Sciatic nerve (tissue), 2 donors: ENCODE data around the gene ALS2CL. TPM values are rescaled to one million over a fixed set of nuclear protein-coding genes. Genes with fewer than 3 reads are reported as not detected.
A peak's percentile ranks its signal among the peaks of the same experiment; 100 is the strongest.

Experiments used
- ATAC-seq: fragments of 200-7000 bp; cut with Tn5 transposase; one replicate; pipeline ENCODE4 v1.9.1; 2020; ENCODE audit warnings: mild to moderate bottlenecking, moderate library complexity
- DNase-seq: peaks from one replicate; pipeline ENCODE4 v3.0.0-alpha.2; 2020; ENCODE audit warnings: low spot score
- intact Hi-C: fragments of 100-400 bp; cut with DNase I; formaldehyde crosslinking; loops from one replicate; pipeline ENCODE4 v1.14.2; 2022
- total RNA-seq: library from RNA; stranded (reverse); fragmentation: NEBNext Ultra II Directional; extraction: Animal tissue kit (Norgen Biotek cat#: 25700); gene quantifications from one replicate; pipeline ENCODE4 v1.2.1, GENCODE V29; 2021
- donor health status: DM: no; HTN: no; CAD: no.
- donor health status: DM: no; HTN: no; CAD: no.

The ALS2CL gene
- total RNA-seq, 1 donor from 2014 or later: 18.5 TPM

- no peak for DNase-seq
- ATAC-seq: no peak
- intact Hi-C loops: no loop called here
Observed at GRCh38 chr3:46717447-46718231, 24.2 kb upstream of the ALS2CL start, which contains the start of gene PRSS50. TSS of gene PRSS50 (minus strand) at chr3:46717869. CDS start at chr3:46717824, 45 bp downstream.

GRCh38 chr3:46716461-46717441 lies 23.3 kb upstream of the ALS2CL start:
- no peak for ATAC-seq
- intact Hi-C loops: no loop called here
- DNase-seq: no peak

- no peak for ATAC-seq
- intact Hi-C loops: no loop called here
- DNase-seq: no peak
Observed at GRCh38 chr3:46715507-46716175, 22.2 kb upstream of the ALS2CL start.

GRCh38 chr3:46714728-46715506 lies 21.4 kb upstream of the ALS2CL start:
- intact Hi-C loops: no loop called here
- no peak for ATAC-seq
- no peak for DNase-seq

- DNase-seq (peak; percentile 45), ATAC-seq (no peak)
- intact Hi-C loops: no loop called here
Observed at GRCh38 chr3:46713898-46714552, 20.5 kb upstream of the ALS2CL start.

- peak; percentile 23 for DNase-seq
- ATAC-seq: no peak
- intact Hi-C loops: no loop called here
Observed at GRCh38 chr3:46713050-46713897, 19.8 kb upstream of the ALS2CL start.

DNA sequence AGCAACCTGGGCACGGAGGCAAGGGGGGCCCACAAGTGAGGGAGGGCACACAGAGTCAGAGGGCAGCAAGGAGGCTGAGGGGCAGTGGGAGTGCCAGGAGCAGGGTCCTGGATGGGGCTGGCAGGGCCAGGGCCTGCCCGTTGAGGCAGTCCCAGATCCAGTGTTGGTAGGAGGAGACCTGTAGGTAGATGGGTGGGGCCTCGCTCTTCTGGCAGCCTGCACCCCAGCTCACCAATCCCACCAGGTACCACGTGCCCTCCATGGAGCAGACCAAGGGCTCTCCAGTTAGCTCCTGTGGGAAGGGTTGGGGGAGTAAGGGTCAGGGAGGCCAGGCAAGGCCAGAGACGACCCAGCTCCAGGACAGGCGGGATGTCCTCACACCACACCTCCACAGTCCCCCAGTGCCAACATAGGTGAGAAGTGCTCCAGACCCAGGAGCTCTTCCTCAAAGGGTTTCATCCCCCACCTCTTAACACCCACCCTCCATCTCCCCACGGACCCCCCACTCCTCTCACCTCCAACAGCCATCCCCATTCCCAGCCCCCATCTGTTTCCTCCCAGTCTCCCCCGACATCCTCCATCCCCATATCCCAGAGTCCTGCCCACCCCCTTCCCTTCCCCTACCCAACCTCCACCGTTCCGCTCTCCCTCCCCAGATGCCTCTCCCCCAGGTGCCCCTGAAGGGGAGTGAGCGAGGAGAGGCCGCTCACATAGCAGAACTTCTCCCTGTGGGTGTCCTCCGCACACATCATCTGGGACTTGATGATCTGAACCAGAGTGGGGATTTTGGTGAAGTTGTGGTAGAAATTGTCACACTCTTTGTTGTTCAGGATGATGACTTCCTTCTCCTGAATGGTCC lies 18.9 kb upstream of the ALS2CL start:
- intact Hi-C loops: no loop called here
- DNase-seq: peak; percentile 30

GRCh38 chr3:46711760-46712159 lies 18.3 kb upstream of the ALS2CL start:
- no peak for DNase-seq
- ATAC-seq: no peak
- intact Hi-C loops: no loop called here

More for the DNA sequence above, 18.9 kb upstream of the ALS2CL start:
- ATAC-seq: no peak

DNA sequence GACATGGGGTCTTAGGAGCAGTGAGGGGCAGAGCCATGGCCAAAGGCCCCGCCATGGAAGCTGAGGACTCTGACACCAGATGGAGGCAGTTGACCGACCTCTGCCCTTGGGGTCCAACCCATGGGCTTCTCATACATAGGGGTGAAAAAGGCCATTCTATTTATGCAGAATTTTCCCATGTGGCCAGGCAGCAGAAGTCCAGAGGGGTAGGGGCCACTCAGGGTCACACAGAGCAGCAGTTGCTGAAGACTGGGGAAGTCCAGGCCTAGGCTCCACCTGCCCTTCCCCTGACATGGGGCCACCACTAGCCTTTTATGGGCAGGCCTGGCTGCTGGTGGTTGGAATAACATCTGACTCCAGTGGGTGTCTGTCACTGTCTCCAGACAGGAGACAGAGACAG lies 17.8 kb upstream of the ALS2CL start:
- ATAC-seq (no peak), DNase-seq (peak; percentile 17)
- intact Hi-C loops: no loop called here

DNA sequence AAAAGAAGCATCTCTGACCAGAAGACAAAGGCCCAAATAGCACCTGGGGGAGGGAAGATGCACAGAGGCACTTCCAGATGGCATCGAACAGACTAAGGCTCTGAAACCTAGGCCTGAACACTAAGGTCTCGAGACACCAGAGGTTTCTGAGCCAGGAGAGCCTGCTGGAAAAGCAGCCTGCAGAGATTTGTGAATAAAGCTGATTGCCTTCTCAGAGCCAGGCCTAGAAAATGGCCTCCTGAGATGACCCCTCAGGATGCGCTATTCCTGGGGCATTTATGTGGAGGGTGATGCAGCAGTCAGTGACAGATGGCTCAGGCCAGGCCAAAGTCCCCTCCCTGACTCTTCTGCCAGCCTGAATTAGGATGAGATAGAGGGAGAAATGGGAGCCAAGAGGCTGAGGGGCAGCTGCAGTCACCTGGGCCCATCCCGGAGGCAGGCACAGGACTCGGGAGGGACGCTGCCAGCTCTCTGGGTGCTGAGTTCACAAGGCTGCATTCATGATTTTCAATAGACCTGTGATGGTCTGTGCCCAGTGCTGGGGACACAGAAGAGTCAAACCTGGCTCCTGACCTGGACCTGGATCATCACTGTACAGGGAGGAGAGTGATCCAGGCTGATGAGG lies 17.3 kb upstream of the ALS2CL start:
- DNase-seq (peak; percentile 42), ATAC-seq (no peak)
- intact Hi-C loops: no loop called here

DNA sequence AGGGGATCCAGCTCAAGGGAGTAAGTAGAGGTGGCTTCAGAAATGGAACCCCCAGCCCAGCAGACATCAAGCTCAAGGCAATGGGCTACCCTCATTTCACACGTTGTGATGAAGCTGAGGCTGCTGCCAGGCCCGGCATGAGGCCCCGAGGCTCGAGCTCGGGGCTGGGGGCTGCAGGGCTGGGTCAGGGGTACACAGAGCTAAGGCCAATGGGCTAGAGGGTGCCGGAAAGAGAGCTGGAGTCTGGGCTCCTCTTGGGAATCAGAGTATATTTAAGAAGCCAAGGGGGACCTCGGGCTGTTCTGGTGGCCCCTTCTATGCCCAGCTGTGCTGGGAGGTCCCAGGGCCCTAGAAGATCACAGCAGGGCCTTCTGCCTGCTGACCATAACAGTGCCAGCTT lies 16.8 kb upstream of the ALS2CL start:
- peak; percentile 18 for DNase-seq
- intact Hi-C loops: no loop called here
- no peak for ATAC-seq

- ATAC-seq (no peak), DNase-seq (peak; percentile 42)
- intact Hi-C loops: loop anchor here (5.0 kb wide), 1 partner anchor 198 kb away; no protein-coding TSS in a partner anchor
Observed at GRCh38 chr3:46709721-46710120, 16.2 kb upstream of the ALS2CL start.

DNA sequence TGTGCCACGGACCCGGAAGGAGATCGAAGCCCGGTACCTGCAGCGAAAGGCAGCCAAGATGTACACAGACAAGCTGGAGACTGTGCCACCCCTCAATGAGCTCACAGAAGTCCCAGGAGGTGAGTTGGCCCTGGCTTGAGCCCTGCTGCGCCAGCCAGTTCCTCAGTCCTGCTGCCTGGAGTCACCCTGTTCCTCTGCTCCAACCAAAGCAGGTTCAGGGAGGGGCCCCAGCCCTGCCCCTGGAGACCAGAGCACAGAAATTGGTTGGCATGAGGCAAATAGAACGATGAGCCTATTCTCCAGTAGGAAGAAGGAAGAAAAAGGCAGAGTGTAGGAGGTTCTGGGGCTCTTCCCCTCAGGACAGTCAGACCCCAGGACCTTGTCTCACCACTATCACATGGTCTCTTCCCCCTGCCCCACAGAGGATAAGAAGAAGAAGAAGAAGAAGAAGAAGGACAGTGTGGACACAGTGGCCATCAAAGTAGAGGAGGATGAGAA lies 15.7 kb upstream of the ALS2CL start:
- DNase-seq (no peak), ATAC-seq (no peak)
- intact Hi-C loops: loop anchor here (5.0 kb wide), 1 partner anchor 198 kb away; no protein-coding TSS in a partner anchor

DNA sequence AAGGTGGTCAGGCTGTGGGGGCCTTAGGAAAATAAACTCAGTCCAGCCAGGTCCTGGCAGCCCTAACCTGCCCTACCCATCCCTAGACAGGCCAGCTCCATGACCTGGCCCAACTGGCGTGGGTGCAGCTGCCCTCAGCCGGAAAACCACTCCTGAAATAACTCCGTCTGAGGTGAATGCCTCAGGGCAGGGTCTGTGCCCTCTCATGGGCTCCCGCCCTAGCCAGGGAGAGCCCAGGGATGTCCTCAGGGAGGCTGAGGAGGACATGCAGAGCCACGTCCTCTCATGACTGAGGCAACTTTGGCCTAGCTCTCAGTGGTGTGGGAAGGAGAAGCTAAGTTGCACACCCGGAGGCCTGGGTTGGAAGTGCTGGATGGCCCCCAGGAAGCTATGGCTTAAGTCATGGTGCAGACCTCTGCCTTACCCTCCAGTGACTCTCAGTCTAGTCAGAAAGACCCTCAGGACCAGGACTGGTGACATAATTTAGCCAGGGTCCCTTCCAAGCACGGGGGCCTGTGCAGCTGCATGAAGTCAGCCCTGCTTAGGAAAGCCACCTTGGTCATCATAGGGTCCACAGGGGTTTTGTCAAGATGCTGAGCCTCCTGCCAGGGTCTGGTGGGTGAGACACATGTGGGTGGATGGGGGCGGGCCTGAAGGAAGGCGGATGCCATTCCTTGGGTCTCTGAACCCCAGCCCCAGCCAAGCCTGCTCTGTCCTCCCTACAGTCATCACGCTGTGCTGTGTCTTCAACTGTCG lies 15.1 kb upstream of the ALS2CL start:
- DNase-seq (peak; percentile 47), ATAC-seq (no peak)
- intact Hi-C loops: loop anchor here (5.0 kb wide), 1 partner anchor 199 kb away; no protein-coding TSS in a partner anchor

DNA sequence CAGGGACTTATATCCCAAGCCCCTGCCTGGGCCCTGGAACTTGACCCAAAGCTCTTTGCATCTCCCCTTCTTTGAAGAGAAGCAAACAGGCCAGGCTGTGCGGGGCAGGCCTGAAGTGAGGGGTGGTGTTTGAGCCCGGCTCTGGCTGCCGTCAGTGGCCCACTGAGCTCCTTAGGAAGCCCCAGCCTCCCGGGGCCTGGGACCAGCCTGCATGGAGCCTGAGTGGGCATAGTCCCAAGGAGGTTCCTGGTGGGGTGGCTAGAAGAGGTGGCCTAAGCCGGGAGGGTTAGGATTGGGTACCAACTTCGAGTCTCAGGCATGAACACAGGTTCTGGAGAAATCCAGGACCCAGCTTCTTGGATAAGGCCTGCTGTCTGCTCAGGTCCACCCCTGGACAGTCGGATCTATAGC lies 14.1 kb upstream of the ALS2CL start:
- peak; percentile 49 for DNase-seq

More for the DNA sequence above, 14.1 kb upstream of the ALS2CL start:
- intact Hi-C loops: loop anchor here (5.0 kb wide), 1 partner anchor 200 kb away; no protein-coding TSS in a partner anchor
- no peak for ATAC-seq
